ENCODE results near the gene ME3. TPM values are rescaled to one million over a fixed set of nuclear protein-coding genes. Genes with fewer than 3 reads are reported as not detected.

Gene ME3
- total and polyA plus RNA-seq, 2 donors (not counting 1 experiment from before 2014, with no cell fraction given) = 8.8 to 50.7 TPM

DNA sequence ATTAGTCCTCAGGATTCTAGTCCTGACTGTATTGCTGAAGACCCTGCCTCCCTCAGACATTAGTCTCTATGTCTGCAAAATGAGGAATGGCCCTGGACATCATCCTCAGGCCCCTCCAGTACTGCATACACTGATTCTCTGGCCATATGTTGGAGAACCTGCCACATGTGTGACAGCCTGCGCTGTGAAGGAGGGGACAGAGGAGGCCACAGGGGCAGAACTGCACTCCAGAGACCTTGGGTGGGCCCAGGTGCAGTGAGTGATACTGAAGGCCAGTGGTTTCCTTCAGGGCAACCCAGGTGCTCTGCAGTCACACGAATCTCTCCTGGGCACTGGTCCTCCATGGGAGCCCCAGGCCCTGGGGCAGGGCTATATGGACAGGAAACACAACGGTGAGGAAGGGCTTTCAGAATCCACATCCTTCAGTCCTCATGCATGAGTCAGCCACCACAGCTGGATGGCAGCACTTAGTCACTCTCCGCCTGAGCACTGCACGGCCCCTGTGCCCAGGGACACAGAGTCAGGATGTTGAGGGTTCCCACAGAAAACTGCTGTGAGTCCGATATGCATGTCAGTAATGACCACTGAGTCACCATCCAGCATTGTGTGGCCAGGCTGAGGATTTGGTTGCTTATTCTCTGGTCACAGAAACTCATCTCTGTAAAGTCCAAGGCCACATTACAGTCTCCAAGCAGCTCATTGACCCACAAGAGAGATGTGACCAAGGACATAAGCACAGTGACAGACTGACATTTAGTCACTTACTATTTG lies 39.7 kb downstream of the ME3 start:
- Histone ChIP-seq H3K4me3 (replicated peaks in 1 of 4; ENCODE audit: control extremely low read depth in 1 of 4, insufficient read depth in 1 of 4, low read depth in 3 of 4, low read length in 4 of 4) (no peak overlapping the region), H3K27ac (ENCODE audit: insufficient read depth, low read length) (peak overlapping the region; percentile 75), H3K79me2 (ENCODE audit: control insufficient read depth, insufficient read depth, low read length) (no peaks in the 10 kb centered on the region), H3K36me3 (ENCODE audit: control insufficient read depth, insufficient read depth, low read length) (no peaks in the 10 kb centered on the region), H3K9me3 (ENCODE audit: control insufficient read depth, insufficient read depth, low read depth, low read length) (no peaks in the 10 kb centered on the region), H3K27me3 (ENCODE audit: control insufficient read depth, insufficient read depth, low read length) (no peaks in the 10 kb centered on the region), H2AFZ (ENCODE audit: low read length) (no peak overlapping the region), H3K4me2 (ENCODE audit: extremely low read depth, insufficient read depth, low read length) (peak overlapping the region; percentile 33), H3K4me1 (ENCODE audit: control insufficient read depth, extremely low read depth, insufficient read depth, low read length) (peaks cover 28% of the 10 kb centered on the region), H3K9ac (ENCODE audit: insufficient read depth, low read length) (no peak overlapping the region), H4K20me1 (ENCODE audit: control insufficient read depth, extremely low read depth, insufficient read depth, low read length) (no peaks in the 10 kb centered on the region)
- TF ChIP-seq, protein P1, sequence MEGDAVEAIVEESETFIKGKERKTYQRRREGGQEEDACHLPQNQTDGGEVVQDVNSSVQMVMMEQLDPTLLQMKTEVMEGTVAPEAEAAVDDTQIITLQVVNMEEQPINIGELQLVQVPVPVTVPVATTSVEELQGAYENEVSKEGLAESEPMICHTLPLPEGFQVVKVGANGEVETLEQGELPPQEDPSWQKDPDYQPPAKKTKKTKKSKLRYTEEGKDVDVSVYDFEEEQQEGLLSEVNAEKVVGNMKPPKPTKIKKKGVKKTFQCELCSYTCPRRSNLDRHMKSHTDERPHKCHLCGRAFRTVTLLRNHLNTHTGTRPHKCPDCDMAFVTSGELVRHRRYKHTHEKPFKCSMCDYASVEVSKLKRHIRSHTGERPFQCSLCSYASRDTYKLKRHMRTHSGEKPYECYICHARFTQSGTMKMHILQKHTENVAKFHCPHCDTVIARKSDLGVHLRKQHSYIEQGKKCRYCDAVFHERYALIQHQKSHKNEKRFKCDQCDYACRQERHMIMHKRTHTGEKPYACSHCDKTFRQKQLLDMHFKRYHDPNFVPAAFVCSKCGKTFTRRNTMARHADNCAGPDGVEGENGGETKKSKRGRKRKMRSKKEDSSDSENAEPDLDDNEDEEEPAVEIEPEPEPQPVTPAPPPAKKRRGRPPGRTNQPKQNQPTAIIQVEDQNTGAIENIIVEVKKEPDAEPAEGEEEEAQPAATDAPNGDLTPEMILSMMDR (conservative IDR thresholded peaks at IDR 0.05 in 1 of 2, IDR thresholded peaks at IDR 0.05 in 1 of 2; ENCODE audit: low read depth in 1 of 2, low read length in 2 of 2) = peak in 1 of 2 donors; percentile 45
- no peak for TF ChIP-seq EZH2 (IDR thresholded peaks at IDR 0.05; ENCODE audit: low read length, missing control alignments)
- peak; percentile 91 to 99 for DNase-seq (ENCODE audit: low read depth in 2 of 2)

DNA sequence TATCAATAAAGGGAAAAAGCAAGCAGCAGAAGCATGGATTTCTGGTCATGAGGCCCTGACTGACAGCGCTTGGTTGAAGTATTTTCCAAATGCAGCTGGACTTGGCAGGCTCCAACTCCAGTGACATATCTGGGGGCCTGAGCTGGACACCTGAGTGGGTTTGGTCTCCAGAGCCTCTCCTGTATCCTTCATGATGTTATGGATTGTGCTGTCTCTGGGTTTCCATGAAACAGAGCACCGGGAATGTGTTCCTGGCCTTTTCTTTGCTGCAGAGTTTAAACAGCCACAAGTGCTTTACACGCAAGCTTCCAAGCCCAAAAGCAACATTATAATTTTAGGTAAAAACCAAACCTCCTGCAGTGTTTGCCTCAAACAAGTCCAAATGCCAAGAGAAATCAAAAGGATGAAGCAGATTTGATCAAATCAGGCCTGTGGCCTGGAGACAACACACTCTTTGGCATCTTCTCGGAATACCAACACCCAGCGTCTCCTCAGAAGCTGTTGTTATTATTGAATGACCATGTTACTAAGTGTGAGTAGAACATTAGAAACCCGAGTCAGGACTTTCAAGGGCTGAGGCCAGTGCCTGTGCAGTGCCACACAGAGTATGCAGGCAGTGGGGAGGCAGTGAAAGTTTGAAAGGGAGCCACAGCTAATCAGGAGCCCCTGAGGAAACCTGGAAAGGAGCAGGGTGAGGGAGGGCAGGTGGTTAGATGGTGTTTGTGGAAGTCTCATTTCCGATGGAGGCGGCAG lies 42.0 kb downstream of the ME3 start:
- H3K4me1 ChIP-seq (ENCODE audit: control insufficient read depth, extremely low read depth, insufficient read depth, low read length) = peaks cover 28% of the 10 kb centered on the region
- H3K4me2 ChIP-seq (ENCODE audit: extremely low read depth, insufficient read depth, low read length) = no peak overlapping the region
- H3K79me2 ChIP-seq (ENCODE audit: control insufficient read depth, insufficient read depth, low read length) = no peaks in the 10 kb centered on the region
- no peak for TF ChIP-seq EZH2 (IDR thresholded peaks at IDR 0.05; ENCODE audit: low read length, missing control alignments)
- TF ChIP-seq, protein P1 (conservative IDR thresholded peaks at IDR 0.05 in 1 of 2, IDR thresholded peaks at IDR 0.05 in 1 of 2; ENCODE audit: low read depth in 1 of 2, low read length in 2 of 2) = no peak
- no peak overlapping the region for H3K9ac ChIP-seq (ENCODE audit: insufficient read depth, low read length)
- DNase-seq (ENCODE audit: low read depth in 2 of 2) = no peak
- H3K27ac ChIP-seq (ENCODE audit: insufficient read depth, low read length) = no peak overlapping the region
- no peaks in the 10 kb centered on the region for H3K9me3 ChIP-seq (ENCODE audit: control insufficient read depth, insufficient read depth, low read depth, low read length)
- H3K27me3 ChIP-seq (ENCODE audit: control insufficient read depth, insufficient read depth, low read length) = no peaks in the 10 kb centered on the region
- no peaks in the 10 kb centered on the region for H3K36me3 ChIP-seq (ENCODE audit: control insufficient read depth, insufficient read depth, low read length)
- H3K4me3 ChIP-seq (replicated peaks in 1 of 4; ENCODE audit: control extremely low read depth in 1 of 4, insufficient read depth in 1 of 4, low read depth in 3 of 4, low read length in 4 of 4) = no peak overlapping the region
- no peaks in the 10 kb centered on the region for H4K20me1 ChIP-seq (ENCODE audit: control insufficient read depth, extremely low read depth, insufficient read depth, low read length)
- no peak overlapping the region for H2AFZ ChIP-seq (ENCODE audit: low read length)

DNA sequence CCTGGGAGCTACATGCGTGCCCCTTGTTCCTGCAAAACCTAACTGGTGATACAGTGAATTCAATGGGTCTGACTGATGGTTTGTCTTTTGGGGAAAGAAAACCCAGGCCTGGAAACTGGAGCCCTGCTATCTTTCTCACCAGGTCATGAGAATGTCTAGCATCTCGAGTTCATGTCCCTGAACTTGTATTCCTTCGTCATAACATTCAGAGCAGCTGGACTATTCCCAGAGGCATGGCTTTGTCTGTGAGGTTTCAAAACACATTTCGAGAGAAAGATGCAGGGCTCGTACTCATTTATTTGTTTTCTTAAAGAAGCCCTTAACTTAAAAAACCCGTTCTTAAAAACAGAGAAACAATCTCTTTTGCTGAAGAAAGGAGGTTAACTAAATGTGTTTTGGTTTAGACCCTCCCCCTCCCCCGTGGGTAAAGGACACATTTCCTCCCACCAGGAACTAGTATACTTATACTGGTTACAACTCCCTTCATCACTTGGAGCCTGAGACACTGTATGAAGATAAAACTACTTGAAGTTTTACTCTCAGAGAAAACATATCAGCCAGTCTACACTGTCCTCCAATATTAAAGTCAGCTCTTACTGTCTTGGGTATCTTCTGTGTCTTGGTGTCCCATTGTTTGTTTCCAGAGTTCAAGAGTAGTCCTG lies 43.2 kb downstream of the ME3 start:
- H3K27me3 ChIP-seq (ENCODE audit: control insufficient read depth, insufficient read depth, low read length) = no peaks in the 10 kb centered on the region
- H3K4me1 ChIP-seq (ENCODE audit: control insufficient read depth, extremely low read depth, insufficient read depth, low read length) = peaks cover 28% of the 10 kb centered on the region
- no peak overlapping the region for H3K4me3 ChIP-seq (replicated peaks in 1 of 4; ENCODE audit: control extremely low read depth in 1 of 4, insufficient read depth in 1 of 4, low read depth in 3 of 4, low read length in 4 of 4)
- DNase-seq (ENCODE audit: low read depth in 2 of 2) = peak in 1 of 2 donors; percentile 80
- H2AFZ ChIP-seq (ENCODE audit: low read length) = no peak overlapping the region
- no peak overlapping the region for H3K9ac ChIP-seq (ENCODE audit: insufficient read depth, low read length)
- H3K4me2 ChIP-seq (ENCODE audit: extremely low read depth, insufficient read depth, low read length) = no peak overlapping the region
- peak overlapping the region; percentile 39 for H3K27ac ChIP-seq (ENCODE audit: insufficient read depth, low read length)
- H4K20me1 ChIP-seq (ENCODE audit: control insufficient read depth, extremely low read depth, insufficient read depth, low read length) = no peaks in the 10 kb centered on the region
- no peaks in the 10 kb centered on the region for H3K9me3 ChIP-seq (ENCODE audit: control insufficient read depth, insufficient read depth, low read depth, low read length)
- TF ChIP-seq, protein P1 (conservative IDR thresholded peaks at IDR 0.05 in 1 of 2, IDR thresholded peaks at IDR 0.05 in 1 of 2; ENCODE audit: low read depth in 1 of 2, low read length in 2 of 2) = no peak
- no peaks in the 10 kb centered on the region for H3K79me2 ChIP-seq (ENCODE audit: control insufficient read depth, insufficient read depth, low read length)
- H3K36me3 ChIP-seq (ENCODE audit: control insufficient read depth, insufficient read depth, low read length) = no peaks in the 10 kb centered on the region

Measured in fibroblast of lung (primary cell).